Transverse colon (tissue), 4 donors: ENCODE measurements around the gene C1QTNF1. TPM values are rescaled to one million over a fixed set of nuclear protein-coding genes. Genes with fewer than 3 reads are reported as not detected.

Experiments
- DNase-seq: peaks from one replicate; pipeline ENCODE4 v3.0.0-alpha.2; 2019
- H3K27ac ChIP-seq, 4 donors: fragments of 200-600 bp; sonication (generic); 2 replicates each; pipeline ENCODE4 v1.5.1; 2016 to 2018; ENCODE audit warnings: inconsistent platforms in 4 of 4
- H3K27me3 ChIP-seq: fragments of 200-600 bp; sonication (generic); 2 replicates; pipeline ENCODE4 v1.5.1; 2017; ENCODE audit warnings: inconsistent platforms
- H3K36me3 ChIP-seq, 4 donors: fragments of 200-600 bp; sonication (generic); 2 replicates each; pipeline ENCODE4 v1.5.1; 2017 to 2019; ENCODE audit warnings: inconsistent platforms in 4 of 4
- H3K4me1 ChIP-seq, 4 donors: fragments of 200-600 bp; sonication (generic); 2 replicates each; pipeline ENCODE4 v1.5.1; 2017 to 2020; ENCODE audit warnings: inconsistent platforms in 4 of 4
- H3K4me3 ChIP-seq, 4 donors: fragments of 200-600 bp; sonication (generic); 1 replicate in 1 of 4; 2 replicates in 3 of 4; pipeline versions ENCODE4 v1.5.1 to v1.6.1; 2017 to 2019; ENCODE audit warnings: inconsistent platforms in 4 of 4
- H3K9me3 ChIP-seq, 2 donors: fragments of 200-600 bp; sonication (generic); 2 replicates each; pipeline ENCODE4 v1.5.1; 2017 to 2019; ENCODE audit warnings: inconsistent platforms in 2 of 2
- EP300 ChIP-seq: sonication (generic); formaldehyde crosslinking; IDR thresholded peaks from one replicate; pipeline ENCODE4 v1.6.1; 2017; ENCODE audit warnings: antibody characterized with exemption, low read depth
- POLR2A ChIP-seq: fragments of 450-650 bp; IDR thresholded peaks from one replicate; pipeline ENCODE4 v1.6.1; 2016; ENCODE audit warnings: antibody characterized with exemption, mild to moderate bottlenecking, moderate library complexity
- POLR2AphosphoS5 ChIP-seq, 3 donors: sonication (generic); formaldehyde crosslinking; IDR thresholded peaks; one replicate each; pipeline ENCODE4 v1.6.1; 2016; ENCODE audit warnings: antibody characterized with exemption in 3 of 3
- WGBS, 2 donors: methylation state at CpG; one replicate each; pipeline ENCODE4 v1.1.5; 2018; ENCODE audit warnings: low coverage in 1 of 2; 5-methylcytosine and 5-hydroxymethylcytosine counted together
- in situ Hi-C, 4 donors: fragments of 200-750 bp; cut with MboI; loops; one replicate each; pipeline versions ENCODE4 v1.15.0 to v1.15.1; 2017; ENCODE audit warnings: low sequenced_read_pairs in 3 of 4, low pct_ligation_motif_present in 1 of 4, low pct_unique_long_range_greater_than_20kb in 1 of 4
- intact Hi-C: fragments of 100-400 bp; cut with DNase I; formaldehyde crosslinking; loops from one replicate; pipeline ENCODE4 v1.15.1; 2023; ENCODE audit warnings: low total_unique reads
- total RNA-seq, 4 donors: library from RNA; depleted of rRNA; stranded (reverse); fragments of >200 nt; gene quantifications; one replicate each; pipeline ENCODE4 v1.1.0, GENCODE V29; 2016
- TF ChIP-seq, protein P1 (sequence below), 5 experiments: fragments of 200-600 bp in 3 of 5; fragments of 450-650 bp in 2 of 5; sonication (generic) in 3 of 5; IDR thresholded peaks; 1 replicate in 2 of 5; 2 replicates in 3 of 5; pipeline ENCODE4 v1.5.1; 2016 to 2017; ENCODE audit warnings: antibody characterized with exemption in 5 of 5, inconsistent platforms in 3 of 5, mild to moderate bottlenecking in 2 of 5, moderate library complexity in 1 of 5

The C1QTNF1 gene
- total RNA-seq, 4 donors from 2014 or later, result 5.4 to 35.5 (median 12.0) TPM

DNA sequence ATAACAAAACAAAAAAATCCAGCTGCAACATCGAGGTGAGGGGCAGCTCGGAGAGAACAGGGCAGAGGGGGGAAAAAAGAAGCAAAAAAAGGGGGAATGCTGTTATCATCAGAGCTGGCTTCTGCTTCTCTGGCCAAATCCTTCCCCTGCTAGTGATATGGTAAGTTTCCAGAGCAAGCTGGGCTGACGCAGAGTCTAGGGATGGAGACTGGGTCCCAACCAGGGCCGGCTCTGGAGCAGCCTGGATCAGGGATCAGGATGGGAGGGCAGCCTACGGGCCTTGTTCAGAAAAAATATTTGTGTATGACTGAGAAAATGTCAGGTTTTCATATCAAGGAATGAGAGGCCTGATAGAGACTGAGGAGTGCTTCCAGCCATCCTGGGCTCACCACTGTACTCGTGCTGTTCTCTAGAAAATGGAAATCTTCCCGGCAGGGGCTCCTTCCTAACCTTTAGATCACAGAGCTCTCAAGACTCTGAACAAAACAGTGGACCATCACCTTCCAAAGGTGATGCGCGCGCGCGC lies 726 bp upstream of the C1QTNF1 start:
- Histone ChIP-seq H3K36me3 (no peaks in the 10 kb centered on the region), H3K9me3 (no peaks in the 10 kb centered on the region), H3K27ac (peak overlapping the region in 2 of 4 donors; percentile 67 to 77), H3K4me3 (peak overlapping the region in 1 of 4 donors; percentile 74), H3K27me3 (no peaks in the 10 kb centered on the region), H3K4me1 (peaks cover 42 to 82% (median 69%) of the 10 kb centered on the region in 4 donors)
- DNase-seq, result peak; percentile 3
- TF ChIP-seq POLR2A (no peak), EP300 (no peak), POLR2AphosphoS5 (IDR thresholded peaks at IDR 0.05) (no peak)
- TF ChIP-seq, protein P1, sequence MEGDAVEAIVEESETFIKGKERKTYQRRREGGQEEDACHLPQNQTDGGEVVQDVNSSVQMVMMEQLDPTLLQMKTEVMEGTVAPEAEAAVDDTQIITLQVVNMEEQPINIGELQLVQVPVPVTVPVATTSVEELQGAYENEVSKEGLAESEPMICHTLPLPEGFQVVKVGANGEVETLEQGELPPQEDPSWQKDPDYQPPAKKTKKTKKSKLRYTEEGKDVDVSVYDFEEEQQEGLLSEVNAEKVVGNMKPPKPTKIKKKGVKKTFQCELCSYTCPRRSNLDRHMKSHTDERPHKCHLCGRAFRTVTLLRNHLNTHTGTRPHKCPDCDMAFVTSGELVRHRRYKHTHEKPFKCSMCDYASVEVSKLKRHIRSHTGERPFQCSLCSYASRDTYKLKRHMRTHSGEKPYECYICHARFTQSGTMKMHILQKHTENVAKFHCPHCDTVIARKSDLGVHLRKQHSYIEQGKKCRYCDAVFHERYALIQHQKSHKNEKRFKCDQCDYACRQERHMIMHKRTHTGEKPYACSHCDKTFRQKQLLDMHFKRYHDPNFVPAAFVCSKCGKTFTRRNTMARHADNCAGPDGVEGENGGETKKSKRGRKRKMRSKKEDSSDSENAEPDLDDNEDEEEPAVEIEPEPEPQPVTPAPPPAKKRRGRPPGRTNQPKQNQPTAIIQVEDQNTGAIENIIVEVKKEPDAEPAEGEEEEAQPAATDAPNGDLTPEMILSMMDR (IDR thresholded peaks at IDR 0.05), result no peak
- intact Hi-C loops (no loop called here), in situ Hi-C loops (no loop called here)
- 81 to 90% methylated on average over 2 to 12 of the region's 12 CpGs for WGBS, 2 donors

DNA sequence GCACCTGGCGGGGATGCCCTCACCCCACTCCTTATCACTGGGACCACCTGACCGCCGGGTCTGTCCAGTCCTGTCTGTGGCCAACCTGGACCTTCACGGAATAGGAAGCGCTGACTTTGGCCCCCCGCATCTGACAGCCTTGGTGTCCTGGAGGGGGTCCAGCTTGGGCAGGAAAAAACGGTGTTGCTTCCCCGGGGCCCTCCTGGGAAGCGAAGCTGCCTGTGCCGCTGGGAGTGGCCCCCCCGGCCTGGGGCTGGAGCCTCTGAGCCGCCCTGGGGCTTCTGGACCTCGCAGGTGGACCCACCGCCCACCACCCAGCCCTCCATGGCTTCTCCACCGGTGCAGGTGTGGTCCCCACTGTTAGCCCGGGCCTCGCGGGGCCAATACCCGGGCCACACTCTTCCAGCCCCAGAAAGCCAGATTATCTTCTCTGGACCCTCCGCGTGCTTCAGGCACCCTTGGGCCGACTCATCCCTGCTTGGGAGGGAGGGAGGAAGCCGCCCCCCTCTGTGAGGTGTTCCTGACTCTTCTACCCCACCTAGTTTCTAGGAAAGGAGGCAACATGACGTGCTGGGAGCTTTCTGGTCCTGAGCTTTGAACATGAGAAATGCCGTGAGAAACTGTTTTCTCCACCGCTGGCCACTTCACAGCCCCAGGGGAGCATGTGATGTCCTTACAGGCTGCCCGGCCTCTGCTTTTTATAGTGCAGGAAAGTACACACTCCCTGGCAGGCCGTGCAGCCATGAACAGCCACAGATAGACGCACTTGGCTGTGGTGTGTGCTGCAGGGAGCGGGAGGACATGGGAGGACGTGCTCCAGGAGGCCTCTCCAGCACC lies 1.1 kb downstream of the C1QTNF1 start:
- intact Hi-C loops, result loop anchor here (2.0 kb wide), 1 partner anchor 20 kb away; no protein-coding TSS in a partner anchor
- peak overlapping the region; percentile 66 to 77 (median 68) for H3K27ac ChIP-seq
- no peaks in the 10 kb centered on the region for H3K9me3 ChIP-seq
- no peaks in the 10 kb centered on the region for H3K27me3 ChIP-seq
- TF ChIP-seq POLR2AphosphoS5 (IDR thresholded peaks at IDR 0.05) (peak; percentile 20 to 49 (median 41)), EP300 (no peak), POLR2A (peak; percentile 40)
- TF ChIP-seq, protein P1 (IDR thresholded peaks at IDR 0.05), result no peak
- no peaks in the 10 kb centered on the region for H3K36me3 ChIP-seq
- peaks cover 35 to 68% (median 56%) of the 10 kb centered on the region in 4 donors for H3K4me1 ChIP-seq
- H3K4me3 ChIP-seq, result peak overlapping the region; percentile 44 to 80 (median 64)
- in situ Hi-C loops, result no loop called here
- 41% methylated on average over 22 of the region's 31 CpGs; no CpG with 5 or more reads in 1 of the 2 donors for WGBS, 2 donors
- DNase-seq, result peak; percentile 51

DNA sequence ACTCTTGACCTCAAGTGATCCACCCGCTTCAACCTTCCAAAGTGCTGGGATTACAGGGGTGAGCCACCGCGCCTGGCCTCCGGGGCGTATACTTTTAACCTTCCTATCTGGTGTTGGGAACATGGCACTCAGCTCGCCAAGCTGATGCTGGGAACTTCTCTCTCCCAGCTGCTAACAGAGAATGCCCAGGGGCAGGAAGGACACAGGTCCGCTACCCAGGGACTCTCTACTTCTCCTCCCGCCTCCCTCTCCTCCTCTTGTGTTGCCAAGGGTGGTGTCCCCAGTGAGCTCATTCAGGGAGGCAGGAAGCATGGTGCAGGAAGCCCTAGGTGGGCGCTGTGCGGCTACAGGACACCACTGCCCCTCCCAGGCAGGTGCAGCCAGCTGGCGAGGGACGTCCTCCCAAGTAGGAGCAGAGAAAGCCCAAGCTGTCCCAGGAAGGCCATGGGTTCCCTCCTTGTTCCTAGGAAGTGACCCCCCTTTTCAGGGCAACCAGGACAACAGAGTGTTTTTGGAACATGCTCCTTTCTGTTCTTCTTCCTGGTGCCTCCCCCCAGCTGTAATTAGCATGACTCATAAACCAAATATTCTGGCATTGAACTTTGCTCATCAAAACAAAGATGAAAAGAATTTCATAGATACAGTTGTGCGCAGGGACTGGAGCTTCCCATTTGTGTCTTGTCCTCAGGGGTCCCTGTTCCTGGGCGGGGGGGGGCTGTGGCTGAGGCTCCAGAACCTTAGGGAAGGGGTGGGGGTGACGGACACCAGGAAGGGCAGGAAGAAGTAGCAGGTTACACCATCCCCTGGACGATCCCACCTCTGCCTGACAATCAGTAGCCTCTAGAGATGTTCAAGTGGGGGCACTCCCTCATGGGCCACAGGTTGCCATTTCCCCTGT lies 2.7 kb downstream of the C1QTNF1 start:
- WGBS, 2 donors, result 41% methylated on average over 16 of the region's 16 CpGs; no CpG with 5 or more reads in 1 of the 2 donors
- TF ChIP-seq, protein P1 (IDR thresholded peaks at IDR 0.05), result no peak
- TF ChIP-seq POLR2AphosphoS5 (IDR thresholded peaks at IDR 0.05) (peak in 2 of 3 donors; percentile 70 to 78), EP300 (peak; percentile 46), POLR2A (peak; percentile 28)
- intact Hi-C loops, result no loop called here
- Histone ChIP-seq H3K4me3 (peak overlapping the region in 1 of 4 donors; percentile 0), H3K36me3 (no peaks in the 10 kb centered on the region), H3K27ac (peak overlapping the region; percentile 57 to 68 (median 66)), H3K27me3 (no peaks in the 10 kb centered on the region), H3K9me3 (no peaks in the 10 kb centered on the region), H3K4me1 (peaks cover 31 to 59% (median 47%) of the 10 kb centered on the region in 4 donors)
- peak; percentile 56 for DNase-seq
- in situ Hi-C loops, result no loop called here
